Ammon's horn (tissue), 1 donor: ENCODE measurements around the gene KIF16B.
"Not testable (repeated sequence)": the region's sequence is repeated elsewhere in the genome, so short reads cannot be mapped to it uniquely, and the experiment has no call there.

Experiments
- DNase-seq: peaks from one replicate; pipeline ENCODE4 v3.0.0-alpha.2; 2016; ENCODE audit warnings: low spot score

KIF16B gene

DNA sequence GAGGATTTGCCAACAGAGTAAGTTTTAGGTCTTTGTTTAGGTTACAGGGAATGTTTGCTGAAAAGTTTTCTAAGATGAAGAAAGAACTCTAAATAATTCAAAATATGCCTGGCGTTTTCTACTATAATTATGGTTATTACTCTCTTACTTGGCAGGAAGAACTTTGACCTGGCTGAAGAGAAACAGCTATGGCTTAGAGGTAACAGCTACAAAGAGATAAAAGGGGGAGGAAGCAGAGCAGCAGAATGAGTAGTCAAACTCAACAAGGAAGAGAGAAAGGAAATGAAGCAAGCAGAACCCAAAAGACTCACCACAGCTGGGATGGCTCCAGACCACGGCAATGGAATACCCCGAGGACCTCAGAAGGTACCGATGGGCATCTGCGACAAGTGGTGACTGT is 95.6 kb downstream of the KIF16B start:
- no peak for DNase-seq

DNA sequence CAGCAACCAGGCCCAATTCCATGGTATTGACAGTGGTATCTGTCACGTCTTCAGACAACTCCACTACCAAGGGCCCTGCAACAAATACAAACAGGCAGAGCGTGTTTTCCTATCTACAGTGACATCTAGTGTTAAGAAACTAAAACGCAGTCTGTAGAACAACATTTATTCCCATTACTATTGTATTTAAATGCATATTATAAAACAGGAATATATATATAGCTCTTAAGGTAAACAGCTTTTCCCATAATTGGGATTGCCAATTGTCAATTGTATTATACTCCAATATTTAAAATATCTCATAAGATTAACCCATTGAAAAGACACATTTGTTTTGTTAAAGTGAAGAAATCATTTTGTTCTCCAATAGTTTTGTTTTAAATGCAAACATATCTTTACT is 97.2 kb downstream of the KIF16B start:
- DNase-seq = peak; percentile 77

DNA sequence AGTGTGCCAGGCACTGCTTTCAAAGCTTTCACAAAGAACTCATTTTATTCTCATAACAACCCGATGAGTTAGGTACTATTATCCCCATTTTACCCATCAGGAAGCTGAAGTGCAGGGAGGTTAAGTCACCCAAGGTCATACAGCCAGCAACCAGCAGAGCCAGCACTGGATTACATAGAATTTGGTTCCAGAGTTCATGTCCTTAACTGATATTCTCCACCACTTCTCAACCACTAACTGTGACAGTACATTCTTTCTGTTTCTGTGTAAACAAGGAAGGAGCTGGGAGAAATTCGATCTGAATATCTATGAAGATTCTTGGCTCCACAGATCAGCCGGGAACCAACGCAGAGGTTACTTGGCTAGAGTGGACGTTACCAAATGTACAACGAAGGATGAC is 98.0 kb downstream of the KIF16B start:
- no peak for DNase-seq

DNA sequence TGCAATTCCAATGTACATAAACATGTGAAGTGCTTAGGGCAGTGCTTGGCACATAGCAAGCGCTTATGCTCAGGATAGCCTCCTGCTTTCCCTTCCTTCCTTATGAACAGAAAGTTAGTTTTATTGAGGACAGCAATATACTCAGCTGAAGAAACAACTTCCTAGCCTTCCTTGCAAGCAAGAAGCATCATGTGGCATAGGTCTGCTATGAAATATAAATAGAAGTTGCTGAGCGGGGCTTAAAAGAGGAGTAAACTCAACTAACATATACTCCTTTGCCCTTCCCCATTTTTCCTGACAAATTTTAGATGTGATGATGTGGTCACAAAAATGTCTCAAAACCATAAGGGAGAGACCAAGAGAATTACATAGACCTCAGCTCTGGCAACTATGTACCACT is 98.9 kb downstream of the KIF16B start:
- no peak for DNase-seq

DNA sequence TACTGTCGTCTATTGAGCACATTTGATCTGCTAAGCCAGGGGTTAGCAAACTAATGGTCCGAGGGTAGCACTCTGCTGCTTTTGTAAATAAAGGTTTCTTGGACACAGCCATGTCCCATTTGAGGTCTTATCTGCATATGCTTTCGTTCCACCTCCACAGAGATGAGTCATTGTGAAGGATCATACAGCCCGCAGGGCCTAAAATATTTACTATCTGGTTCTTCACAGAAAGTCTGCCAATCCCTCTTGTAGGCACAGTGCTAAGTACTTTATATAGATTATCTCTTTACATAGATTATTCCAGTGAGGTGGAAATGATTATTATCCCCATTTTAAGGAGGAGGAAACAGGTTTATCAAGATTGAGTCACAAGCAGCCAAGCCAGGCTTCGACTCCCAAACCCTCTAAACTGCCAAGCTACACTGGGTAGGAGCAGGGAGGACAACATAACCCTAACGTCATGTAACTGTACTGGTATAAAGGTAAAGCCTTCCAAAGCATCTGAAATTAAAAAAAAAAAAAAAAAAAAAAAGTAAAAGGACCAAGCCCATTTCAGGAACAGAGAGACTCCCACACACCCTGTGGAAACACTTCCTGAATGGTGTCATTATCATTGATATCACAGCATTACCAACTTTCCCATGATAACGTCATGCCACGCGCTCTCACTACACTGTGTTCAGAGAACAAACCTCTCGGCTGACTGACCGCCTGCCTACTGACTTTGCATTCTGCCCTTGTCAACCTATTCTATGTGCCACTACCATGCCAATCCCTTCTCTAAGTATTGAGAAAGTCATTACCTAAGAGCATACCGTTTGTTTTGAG is 101.0 kb downstream of the KIF16B start:
- no peak for DNase-seq

DNA sequence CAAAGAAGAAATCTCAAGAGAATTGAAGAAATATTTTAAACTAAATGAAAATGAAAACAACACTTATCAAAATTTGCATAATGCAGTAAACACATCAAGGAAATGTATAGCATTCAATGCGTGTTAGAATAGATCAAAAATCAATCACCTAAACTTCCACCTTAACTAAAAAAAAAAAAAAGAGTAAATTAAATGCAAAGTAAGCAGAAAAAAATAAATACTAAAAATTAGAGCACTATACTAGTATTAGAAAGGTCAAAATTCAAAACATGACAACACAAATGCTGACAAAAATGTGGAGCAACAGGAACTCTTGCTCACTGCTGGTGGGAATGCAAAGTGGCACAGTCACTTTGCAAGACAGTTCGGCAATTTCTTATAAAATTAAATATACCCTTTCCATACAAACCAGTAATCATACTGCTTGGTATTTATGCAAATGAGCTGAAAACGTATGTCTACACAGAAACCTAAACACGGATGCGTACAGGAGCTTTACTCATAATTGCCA is 103.8 kb downstream of the KIF16B start:
- DNase-seq = no peak

DNA sequence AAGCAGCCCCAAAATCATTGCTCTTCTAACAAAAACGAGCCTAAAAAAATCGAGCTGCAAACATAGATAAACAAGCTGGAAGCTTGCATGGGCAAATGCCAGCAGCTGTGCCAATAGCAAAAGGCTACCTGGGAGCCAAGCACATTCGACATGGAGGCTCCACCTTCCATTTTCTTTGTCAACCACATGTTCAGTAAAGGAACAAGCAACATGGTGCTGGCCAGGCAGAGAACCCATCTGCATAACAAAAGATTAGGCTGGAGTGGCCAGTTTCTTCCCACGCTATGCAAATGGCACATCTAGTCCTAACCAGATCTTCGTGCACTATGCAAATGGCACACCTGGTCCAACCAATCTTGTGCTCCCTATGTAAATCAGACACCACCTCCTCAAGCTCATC is 110.5 kb downstream of the KIF16B start:
- DNase-seq = no peak

DNA sequence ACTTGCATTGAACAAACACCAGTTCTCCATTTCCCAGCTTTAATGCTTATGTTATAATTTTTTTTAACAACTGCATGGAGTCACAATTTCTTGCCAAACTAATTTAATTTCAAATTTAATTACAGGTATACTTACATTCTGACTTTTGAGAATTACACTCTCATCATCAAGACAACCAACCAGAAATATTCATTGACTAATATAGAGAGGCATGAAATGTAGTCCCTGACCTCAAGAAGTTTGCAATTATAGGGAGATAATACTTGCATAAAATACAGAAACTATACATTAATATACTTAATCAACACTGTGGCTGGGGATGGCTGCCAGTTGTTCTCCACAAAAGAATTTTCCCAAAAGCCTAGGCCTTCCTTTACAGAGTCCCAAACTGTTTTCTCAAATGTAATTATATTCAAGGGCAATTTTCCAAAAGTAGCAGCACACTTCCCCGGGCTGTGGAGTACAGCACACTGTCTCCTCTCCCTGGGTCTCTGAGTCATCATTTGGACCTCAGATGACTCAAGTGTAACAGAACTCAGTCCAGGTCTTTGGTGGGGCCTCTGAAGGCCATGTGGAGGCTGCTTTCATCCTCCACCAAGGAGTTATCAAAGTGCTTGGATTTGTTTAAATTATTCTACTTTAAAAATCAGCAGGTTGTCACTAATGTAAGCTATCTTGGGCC is 114.1 kb downstream of the KIF16B start:
- peak; percentile 19 for DNase-seq

DNA sequence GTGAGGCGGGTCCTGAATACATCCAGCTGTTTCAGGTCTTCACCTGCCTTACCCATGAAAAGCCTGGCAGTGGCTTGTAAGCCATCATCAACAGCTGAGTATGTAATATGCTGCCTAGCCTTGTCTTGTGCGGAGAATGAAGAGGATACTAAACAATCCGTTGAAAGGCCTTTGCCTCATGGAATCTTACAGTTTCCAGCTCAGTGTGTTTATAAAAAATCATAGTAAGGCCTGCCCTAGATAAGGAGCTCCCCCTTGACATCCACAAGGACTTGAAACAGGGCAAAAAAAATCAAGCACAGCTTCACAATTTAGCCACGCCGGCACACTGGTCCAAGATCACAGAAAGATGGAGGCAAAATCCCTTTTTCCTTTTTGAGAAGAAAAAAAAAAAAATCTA is 115.7 kb downstream of the KIF16B start:
- DNase-seq = no peak

DNA sequence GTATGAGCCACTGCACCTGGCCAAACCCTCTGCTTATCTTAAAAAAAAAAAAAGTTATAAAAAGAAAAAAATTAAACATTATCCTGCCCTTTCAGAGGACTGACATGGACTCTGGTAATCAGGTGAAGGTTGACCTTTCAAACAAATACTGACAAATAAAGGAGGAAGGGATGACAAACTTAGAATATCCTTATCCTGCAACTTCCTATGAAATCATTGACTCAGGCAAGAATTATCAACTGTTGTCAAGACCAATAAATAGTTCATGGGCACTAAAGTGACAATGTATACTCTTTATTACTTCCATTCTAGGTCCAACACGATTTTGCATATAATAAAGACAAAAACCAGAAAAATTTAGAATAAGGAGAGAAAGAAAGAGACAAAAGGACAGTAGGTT is 117.9 kb downstream of the KIF16B start:
- DNase-seq = no peak

DNA sequence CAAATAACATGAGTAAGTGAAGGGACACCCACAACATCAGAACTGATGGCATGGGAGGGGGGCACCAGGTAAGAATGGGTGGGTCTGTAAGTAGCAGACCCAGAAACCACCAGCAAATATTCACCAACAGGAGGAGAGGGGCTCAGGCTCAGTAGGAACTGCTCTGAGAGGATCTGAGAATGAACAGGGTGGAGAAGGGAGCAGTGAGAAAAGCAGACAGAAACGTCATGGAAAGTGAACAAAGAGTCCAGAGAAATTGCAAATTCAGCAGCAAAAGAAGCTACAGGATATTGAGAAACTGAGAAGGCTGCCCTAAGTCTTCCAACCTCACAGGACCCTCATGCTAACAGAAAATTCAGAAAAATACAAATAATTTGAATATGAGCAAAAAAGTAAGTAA is 121.3 kb downstream of the KIF16B start:
- peak; percentile 18 for DNase-seq

DNA sequence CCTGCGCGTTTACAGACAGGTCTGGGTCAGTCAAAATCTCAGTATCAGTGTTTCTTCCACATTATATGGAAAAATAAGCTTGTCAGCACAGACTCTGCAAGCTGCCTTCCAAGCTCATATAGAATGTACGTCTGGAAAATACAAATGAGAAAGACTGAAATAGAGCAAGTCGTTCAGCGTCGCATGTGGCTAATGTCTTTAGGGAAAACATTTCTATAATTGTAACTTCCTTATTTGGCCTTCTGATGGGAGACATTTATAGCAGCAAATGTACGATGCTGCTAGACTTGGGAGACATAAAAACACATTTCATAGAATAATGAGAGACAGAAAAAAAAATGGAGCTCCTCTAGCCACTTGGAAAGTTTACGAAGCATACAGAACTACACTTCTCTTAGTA is 122.2 kb downstream of the KIF16B start:
- peak; percentile 9 for DNase-seq

DNA sequence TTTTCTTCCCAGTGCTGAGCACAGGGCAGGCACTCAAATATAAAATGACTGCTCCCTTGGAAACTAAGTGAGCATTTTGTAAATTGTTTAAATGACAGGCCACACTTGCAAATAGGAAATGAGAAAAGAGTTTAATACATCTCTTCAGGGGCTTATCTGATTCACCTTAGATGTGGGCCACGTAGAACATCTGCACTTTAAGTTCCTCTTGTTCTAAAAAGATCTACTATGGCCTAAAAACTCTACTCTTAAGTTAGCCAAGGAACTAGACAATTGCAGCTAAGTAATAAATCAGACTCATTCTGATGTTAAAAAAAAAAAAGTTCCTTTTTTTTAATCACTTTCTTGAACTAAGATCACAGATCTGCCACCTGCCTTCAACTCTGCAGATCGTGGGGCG is 126.3 kb downstream of the KIF16B start:
- no peak for DNase-seq

DNA sequence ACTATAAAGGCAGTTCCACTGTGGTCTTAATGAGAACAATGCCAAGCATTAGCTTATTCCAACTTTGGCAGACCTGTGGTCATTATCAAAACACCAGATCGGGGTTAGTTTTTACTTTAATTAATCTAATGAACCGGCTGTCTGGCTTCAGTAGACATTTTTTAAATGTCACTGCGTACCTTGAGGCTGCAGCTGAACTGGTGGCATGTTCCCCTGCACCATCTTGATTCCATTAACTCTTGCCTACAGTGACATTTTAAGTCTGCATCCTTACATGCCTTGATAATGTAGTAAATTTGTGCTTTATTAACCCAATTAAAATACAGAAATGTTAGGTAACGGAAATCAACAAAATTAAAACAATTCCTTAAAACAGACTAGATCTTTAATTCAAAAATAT is 127.0 kb downstream of the KIF16B start:
- DNase-seq = no peak

DNA sequence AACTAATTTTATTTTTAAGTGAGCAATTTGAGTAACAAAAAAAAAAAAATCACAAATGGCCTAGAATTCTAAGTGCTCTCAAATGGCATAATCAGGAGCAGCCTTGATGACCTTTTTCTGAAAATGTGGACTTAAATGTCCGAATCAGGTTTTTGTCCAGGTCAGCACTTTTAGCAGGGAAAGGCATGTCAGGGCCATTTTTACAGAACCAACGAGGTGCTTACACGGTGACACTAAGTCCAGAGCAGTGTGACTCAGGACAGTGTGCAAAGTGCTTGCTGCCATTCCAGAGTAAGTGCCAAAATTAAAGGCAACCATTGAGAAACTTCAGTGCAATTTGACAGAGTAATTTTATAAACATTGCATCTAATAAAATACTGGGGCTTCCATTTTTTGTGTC is 127.8 kb downstream of the KIF16B start:
- DNase-seq = no peak

DNA sequence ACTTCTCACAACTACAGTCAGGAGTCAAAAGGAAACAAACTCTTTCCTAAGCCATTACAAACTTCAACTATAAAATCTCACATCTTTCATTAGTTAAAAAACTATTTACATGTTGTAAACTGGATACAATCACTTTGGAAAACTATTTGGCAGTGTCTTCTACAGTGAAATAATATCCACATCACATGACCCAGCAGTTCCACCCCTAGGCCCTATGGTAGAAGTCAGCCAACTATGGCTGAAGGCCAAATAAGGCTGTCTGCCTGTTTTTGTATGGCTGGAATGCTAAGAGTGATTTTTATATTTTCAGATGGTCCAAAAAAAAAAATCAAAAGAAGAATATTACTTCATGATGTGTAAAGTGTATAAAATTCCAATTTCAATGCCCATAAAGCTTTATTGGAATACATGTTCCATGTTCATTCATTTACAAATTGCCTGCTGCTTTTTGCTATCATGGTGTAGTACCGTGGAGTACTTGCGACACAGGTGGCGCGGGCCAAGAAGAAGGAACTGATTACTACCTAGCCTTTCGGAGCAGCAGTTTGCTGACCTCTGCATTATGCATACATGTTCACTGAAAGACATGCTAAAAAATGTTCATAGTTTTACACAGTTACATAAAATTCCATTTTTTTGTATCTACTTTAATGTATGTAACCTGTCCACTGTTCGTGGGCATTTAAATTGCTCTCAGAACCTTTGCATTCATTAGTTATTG is 129.0 kb downstream of the KIF16B start:
- DNase-seq = no peak

DNA sequence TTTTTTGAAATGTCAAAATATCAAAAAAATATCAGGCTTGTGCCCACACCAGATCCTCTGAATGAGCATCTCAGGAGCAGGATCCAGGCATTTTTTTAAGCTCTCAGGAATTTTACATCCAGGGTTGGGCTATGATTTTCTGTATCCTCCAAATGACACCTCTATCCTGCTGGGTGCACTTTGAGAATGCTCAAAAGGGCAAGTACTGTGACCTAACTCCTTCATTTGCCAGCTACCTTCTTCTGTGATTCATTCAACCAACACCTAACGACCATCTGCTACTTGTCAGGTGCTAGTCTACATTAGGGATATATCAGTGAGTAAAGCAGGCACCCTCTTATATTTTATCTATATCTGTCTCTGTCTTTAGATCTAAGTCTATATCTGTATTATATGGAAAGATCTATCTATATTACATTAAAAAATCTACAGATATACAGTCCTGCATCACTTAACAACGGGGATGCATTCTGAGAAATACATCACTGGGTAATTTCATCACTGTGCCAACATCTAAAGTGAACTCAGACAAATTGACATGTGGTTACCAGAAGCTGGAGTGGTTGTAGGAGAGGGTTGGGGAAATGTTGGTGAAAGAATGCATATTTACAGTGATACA is 131.6 kb downstream of the KIF16B start:
- no peak for DNase-seq

DNA sequence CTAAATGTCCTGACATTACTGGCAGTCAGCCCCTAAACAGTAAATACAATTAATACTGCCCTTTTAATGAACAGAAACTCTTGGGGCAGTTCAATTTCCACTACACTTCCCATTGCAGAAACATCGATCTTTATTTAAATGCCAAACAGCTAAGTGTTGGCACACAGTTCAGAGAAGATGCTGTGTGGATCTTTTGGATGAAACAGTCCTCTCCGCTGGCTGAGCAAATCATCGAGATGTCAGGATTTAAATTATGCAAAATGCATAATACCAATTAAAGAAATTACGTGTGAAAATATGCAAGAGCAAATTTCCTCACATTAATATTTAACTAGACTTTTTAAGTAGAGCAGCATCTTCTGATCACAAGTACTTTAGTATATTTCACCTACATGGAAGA is 132.6 kb downstream of the KIF16B start:
- no peak for DNase-seq

DNA sequence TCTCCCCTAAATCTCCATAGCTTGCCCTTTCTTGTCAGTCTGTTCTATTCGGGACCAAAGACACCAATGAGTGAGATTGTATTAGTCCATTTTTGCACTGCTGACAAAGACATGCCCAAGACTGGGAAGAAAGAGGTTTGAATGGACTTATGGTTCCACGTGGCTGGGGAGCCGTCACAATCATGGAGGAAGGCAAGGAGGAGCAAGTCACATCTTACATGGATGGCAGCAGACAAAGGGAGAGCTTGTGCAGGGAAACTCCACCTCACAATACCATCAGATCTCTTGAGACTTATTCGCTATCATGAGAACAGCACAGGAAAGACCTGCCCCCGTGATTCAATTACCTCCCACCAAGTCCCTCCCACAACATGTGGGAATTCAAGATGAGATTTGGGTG is 133.7 kb downstream of the KIF16B start:
- DNase-seq = not testable (repeated sequence)

DNA sequence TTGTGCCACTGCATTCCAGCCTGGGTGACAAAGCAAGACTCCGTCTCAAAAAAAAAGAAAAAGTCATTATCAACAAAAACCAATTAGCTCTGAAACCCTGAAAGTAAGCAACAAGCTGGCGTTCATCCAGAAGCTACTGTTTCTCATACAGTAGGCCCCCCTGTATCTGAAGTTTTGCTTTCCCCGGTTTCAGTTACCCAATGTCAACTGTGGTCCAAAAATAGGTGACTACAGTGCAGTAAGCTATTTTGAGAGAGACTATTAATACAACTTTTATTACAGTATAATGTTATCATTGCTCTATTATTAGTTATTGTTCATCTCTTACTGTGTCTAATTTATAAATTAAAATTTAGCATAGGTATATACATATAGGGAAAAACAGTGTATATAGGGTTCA is 135.1 kb downstream of the KIF16B start:
- DNase-seq = no peak

DNA sequence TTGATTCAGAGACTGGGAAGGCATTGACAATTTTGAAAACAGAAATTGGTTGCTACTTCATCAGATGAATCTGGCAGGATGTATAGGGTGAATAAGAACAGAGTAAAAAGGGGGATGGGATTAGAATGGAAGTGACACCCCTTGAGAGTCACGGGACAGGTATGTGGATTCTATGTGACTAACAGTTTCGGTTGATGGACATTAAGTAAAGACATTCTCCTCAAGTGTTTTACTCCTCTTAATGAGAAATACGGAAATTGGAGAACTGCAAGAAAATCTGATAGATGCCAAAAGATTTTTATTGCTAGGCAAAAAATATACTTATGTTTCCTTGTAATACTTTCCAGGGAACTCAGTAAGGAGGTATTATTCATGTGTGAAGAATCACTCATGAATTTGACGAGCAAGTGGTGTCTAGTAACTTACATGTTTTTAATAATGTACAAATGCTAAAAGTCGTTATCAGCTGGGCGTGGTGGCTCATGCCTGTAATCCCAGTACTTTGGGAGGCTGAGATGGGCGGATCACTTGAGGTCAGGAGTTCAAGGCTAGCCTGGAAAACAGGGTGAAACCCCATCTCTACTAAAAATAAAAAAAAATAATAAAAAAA is 135.8 kb downstream of the KIF16B start:
- no peak for DNase-seq

DNA sequence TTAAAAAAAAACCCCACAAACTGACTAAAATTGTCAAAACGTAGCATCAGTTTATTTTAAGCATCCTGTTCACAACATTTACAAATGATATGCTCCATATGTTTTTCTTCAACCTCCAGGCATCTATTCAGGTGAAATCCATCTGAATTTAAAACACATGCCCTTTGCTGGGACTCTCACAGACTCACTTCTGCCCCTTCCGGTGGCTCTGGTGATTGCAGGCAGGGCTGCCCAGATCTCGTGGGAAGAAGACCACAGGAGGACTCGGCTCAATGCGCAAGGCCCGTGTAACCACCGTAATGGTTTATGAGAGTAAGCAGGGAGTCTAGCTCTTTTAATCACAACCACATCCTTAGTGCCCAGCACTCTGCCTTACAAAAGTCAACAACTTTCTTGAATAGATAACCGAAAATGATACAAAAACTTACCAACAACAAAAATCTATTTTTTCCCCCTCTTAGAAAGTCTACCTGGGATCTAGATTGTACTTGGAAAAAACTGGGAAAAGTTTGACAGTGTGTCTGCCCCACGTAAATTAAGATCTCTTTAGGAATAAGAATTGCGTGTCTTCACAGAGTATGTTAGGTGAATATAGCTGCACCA is 139.1 kb downstream of the KIF16B start:
- no peak for DNase-seq
